22Rv1 (cell line): ENCODE data around the gene PRAMEF11.

Source experiments
- CTCF ChIP-seq: fragments of 450-650 bp; IDR thresholded peaks from 2 replicates; pipeline ENCODE4 v1.5.1; 2017; ENCODE audit warnings: mild to moderate bottlenecking
- ZFX ChIP-seq: fragments of 450-650 bp; IDR thresholded peaks from 2 replicates; pipeline ENCODE4 v1.6.1; 2017; ENCODE audit warnings: antibody characterized with exemption, borderline replicate concordance

- TF ChIP-seq CTCF = no peak
- TF ChIP-seq ZFX = no peak
Measured at GRCh38 chr1:12810691-12811408, 20.4 kb downstream of the PRAMEF11 start.
